IgD-negative memory B cell (primary cell): ENCODE data around the gene KCNMA1. TPM values are rescaled to one million over a fixed set of nuclear protein-coding genes. Genes with fewer than 3 reads are reported as not detected.

Source experiments
- H3K27ac Mint-ChIP-seq, 3 donors: one replicate each; pipeline ENCODE4 v1.8.0; 2020 to 2022; ENCODE audit warnings: mild to moderate bottlenecking in 3 of 3, mixed read lengths in 3 of 3, moderate library complexity in 1 of 3
- H3K27me3 Mint-ChIP-seq: one replicate; pipeline ENCODE4 v1.8.0; 2021; ENCODE audit warnings: mixed read lengths
- H3K36me3 Mint-ChIP-seq: one replicate; pipeline ENCODE4 v1.8.0; 2020; ENCODE audit warnings: mild to moderate bottlenecking, mixed read lengths
- H3K4me1 Mint-ChIP-seq, 3 donors: one replicate each; pipeline ENCODE4 v1.8.0; 2020 to 2022; ENCODE audit warnings: mixed read lengths in 3 of 3, mild to moderate bottlenecking in 1 of 3
- H3K4me3 Mint-ChIP-seq, 4 donors: one replicate each; pipeline ENCODE4 v1.8.0; 2020 to 2022; ENCODE audit warnings: mild to moderate bottlenecking in 4 of 4, mixed read lengths in 4 of 4, moderate library complexity in 3 of 4
- H3K9me3 Mint-ChIP-seq, 3 donors: one replicate each; pipeline ENCODE4 v1.8.0; 2020 to 2021; ENCODE audit warnings: mixed read lengths in 3 of 3, mild to moderate bottlenecking in 1 of 3
- polyA plus RNA-seq: library from polyadenylated mRNA; unstranded; fragments of 300-500 nt; fragmentation: Illumina TruSeq; gene quantifications from one replicate; pipeline ENCODE4 v1.2.3, GENCODE V29; 2021

The KCNMA1 gene
- polyA plus RNA-seq, 1 donor from 2014 or later, result 5.5 TPM

DNA sequence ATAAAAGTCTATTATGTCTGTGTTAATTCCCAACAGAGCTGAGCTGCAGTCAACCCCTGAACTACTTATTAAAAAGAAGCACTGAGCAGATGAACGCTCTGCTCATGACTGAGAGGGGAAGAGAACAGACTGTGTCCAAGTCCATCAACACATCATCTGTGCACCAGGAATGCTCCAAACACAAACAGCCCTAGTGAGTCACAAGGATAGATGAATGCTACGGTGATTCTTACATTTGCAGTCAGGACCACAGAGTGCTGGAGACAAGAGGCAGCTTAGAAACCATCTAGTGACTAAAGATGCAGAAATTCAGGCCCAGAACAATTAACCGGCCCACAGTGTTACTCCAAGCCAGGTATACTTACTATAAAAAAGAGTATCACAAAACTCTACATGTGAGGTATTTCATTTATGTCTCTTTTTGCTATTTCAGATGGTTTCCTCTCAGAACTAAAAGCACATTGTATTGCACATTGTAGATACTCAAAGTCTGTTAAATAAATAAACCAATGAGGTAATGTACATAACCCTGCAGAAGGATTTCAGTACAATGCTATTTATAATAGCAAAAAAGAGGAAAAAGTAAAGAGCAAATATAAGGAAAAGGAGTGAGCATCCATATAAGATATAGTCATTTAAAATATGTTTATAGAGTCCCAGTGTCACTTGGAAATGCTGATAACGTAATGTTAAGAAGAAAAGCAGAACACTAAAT, 159.2 kb downstream of the KCNMA1 start:
- no peaks in the 10 kb centered on the region for H3K4me1 Mint-ChIP-seq
- H3K27me3 Mint-ChIP-seq, result no peaks in the 10 kb centered on the region
- H3K27ac Mint-ChIP-seq, result no peak overlapping the region
- no peaks in the 10 kb centered on the region for H3K9me3 Mint-ChIP-seq
- H3K4me3 Mint-ChIP-seq, result no peak overlapping the region
- no peaks in the 10 kb centered on the region for H3K36me3 Mint-ChIP-seq

DNA sequence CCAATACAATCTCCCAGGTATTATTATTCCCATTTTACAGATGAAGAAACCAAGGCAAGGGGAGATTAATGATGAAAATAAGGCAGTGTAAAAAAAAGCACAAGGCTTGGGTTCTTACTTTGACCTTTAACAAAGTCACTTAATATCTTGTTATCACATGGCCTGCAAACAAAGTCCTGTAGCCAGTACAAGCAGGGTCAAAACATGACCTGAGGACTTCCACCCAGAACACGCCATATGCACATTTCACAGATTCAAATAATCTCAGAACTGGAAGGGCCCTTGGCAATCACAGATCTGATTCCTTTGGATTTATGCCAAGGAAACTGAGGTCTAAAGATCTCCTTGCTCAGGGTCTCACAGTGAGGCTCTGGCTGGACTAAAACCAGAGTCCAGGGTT, 162.1 kb downstream of the KCNMA1 start:
- Mint-ChIP-seq H3K9me3 (no peaks in the 10 kb centered on the region), H3K4me1 (no peaks in the 10 kb centered on the region), H3K27ac (no peak overlapping the region), H3K27me3 (no peaks in the 10 kb centered on the region), H3K36me3 (no peaks in the 10 kb centered on the region), H3K4me3 (no peak overlapping the region)

DNA sequence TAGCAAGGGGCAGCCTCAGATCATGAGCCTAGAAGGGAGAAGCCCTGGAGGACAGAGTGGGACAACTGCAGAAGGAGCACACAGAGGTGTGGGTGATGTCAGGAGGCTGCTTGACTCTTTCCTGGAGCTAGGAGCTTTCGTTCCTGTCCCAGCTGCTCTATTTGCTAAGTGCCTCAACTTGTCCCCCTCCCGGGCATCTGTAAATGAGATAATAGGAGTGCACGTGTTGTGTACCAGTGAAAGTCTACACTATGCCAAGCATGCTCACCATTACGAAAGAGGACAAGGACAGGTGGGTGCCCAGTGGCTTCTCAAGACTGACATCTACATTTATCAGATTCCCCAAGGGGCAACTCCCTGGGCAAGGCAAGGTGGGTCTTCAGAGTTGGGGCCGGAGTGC, 162.7 kb downstream of the KCNMA1 start:
- Mint-ChIP-seq H3K36me3 (no peaks in the 10 kb centered on the region), H3K4me1 (no peaks in the 10 kb centered on the region), H3K4me3 (no peak overlapping the region)

DNA sequence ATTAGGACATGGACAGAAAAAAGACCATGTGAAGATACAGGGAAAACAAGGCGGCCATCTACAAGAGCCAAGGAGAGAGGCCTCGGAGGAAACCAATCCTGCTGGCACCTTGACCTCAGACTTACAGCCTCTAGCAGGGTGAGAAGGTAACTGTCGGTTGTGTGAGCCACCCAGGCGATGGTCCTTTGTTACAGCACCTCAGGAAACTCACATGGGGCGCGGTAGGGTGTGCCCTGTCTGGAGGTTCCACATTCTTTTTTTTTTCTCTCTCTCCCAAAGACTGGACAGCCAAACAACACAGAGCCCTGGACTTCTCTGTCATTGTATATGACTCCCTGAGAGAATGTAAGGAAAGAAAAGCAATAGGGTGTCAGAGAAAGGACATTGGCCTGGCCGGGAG, 163.2 kb downstream of the KCNMA1 start:
- H3K4me3 Mint-ChIP-seq, result no peak overlapping the region
- no peak overlapping the region for H3K27ac Mint-ChIP-seq
- no peaks in the 10 kb centered on the region for H3K4me1 Mint-ChIP-seq
- no peaks in the 10 kb centered on the region for H3K27me3 Mint-ChIP-seq
- H3K9me3 Mint-ChIP-seq, result no peaks in the 10 kb centered on the region
- no peaks in the 10 kb centered on the region for H3K36me3 Mint-ChIP-seq

More for the DNA sequence above, 162.7 kb downstream of the KCNMA1 start:
- Mint-ChIP-seq H3K9me3 (no peaks in the 10 kb centered on the region), H3K27ac (no peak overlapping the region), H3K27me3 (no peaks in the 10 kb centered on the region)

DNA sequence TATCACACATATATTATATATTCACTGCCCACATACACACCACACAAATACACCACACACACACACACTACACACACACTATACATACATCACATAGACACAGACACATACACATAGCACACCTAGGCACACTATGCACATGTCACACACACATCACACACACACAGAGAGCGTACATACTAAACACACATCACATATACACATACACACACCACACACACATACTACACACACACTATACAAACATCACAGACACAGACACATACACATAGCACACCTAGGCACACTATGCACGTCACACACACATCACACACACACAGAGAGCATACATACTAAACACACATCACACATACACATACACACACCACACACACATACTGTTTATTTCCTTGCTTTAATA, 165.5 kb downstream of the KCNMA1 start:
- no peaks in the 10 kb centered on the region for H3K9me3 Mint-ChIP-seq
- no peaks in the 10 kb centered on the region for H3K36me3 Mint-ChIP-seq
- no peaks in the 10 kb centered on the region for H3K27me3 Mint-ChIP-seq
- no peaks in the 10 kb centered on the region for H3K4me1 Mint-ChIP-seq
- no peak overlapping the region for H3K4me3 Mint-ChIP-seq
- no peak overlapping the region for H3K27ac Mint-ChIP-seq

DNA sequence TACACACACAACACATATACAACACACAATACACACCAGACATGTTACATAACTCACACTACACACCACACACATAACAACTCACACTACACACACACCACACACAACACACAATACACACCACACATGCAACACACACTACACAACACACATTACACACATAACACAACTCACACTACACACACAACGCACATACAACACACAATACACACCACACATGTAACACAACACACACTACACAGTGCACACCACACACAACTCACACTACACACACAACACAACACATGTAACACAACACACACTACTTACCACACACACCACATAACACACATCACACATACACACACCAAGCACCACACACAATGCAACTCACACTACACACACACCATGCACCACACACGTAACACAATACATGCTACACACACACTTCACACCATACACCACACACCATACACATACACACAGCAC, 166.5 kb downstream of the KCNMA1 start:
- Mint-ChIP-seq H3K4me3 (no peak overlapping the region), H3K9me3 (no peaks in the 10 kb centered on the region), H3K36me3 (no peaks in the 10 kb centered on the region), H3K4me1 (no peaks in the 10 kb centered on the region), H3K27me3 (no peaks in the 10 kb centered on the region), H3K27ac (no peak overlapping the region)

DNA sequence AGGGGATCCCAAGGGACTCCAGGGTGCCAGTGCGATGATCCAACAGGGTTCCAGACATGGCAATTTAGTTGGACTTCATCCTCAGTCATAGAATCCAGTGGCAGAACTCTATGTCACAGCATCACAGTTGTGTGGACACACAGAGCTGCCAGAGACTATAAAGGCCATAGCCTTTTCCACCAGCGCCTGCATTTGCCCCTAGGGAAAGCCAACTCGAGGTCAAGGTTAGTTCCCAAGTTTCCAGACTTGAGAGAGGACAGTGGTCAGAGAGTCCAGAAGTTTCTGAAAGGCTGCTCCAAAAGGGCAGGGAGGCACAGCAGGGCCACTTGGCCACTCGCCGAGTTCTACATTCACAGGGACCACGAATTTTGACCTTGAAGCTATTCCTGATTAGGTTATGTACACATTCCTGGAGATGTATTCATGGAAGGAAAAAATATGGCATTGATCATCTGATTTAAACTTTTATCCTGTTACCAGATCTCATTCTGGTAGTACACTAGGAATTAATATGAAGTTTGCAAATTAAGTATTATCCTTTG, 170.1 kb downstream of the KCNMA1 start:
- Mint-ChIP-seq H3K9me3 (no peaks in the 10 kb centered on the region), H3K4me1 (no peaks in the 10 kb centered on the region), H3K36me3 (peaks cover 1% of the 10 kb centered on the region), H3K27ac (no peak overlapping the region), H3K27me3 (no peaks in the 10 kb centered on the region), H3K4me3 (no peak overlapping the region)

DNA sequence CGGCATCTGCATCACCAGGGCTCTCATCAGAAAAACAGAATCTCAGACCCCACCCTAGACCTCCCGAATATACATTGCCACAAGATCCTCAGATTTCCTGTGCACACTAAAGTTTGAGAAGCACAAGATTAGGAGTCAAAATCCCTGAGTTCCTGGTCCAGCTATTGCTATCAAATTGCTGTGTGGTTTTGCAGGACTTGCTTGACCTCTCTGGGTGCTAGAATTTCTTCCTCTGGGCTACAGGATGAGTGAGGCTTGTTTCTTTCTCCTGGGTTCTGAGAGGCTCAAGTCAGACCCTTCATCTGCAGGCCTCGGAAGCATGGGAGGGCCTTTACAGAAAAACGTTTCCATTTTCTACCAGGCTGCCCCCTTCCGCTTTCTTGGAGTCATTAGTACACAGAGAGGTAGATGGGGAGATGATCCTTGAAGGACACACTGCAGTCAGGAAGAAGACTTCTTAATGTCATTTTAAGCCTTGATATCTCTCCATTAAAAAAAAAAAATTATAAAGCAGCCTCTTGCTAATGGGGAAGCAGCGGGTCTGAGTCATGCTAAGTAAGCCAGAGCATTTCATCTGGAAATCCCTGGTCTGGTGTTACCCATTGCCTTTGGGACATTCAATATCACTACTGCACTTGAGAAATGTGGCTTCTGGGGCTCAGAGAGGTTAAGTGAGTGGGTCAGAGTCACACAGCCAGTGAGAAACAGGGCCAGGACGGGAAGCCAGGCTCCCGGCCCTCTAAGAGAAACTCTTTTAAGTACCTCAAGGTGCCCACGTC, 173.5 kb downstream of the KCNMA1 start:
- Mint-ChIP-seq H3K4me1 (peaks cover 0 to 3% (median 0%) of the 10 kb centered on the region in 3 donors), H3K27ac (no peak overlapping the region), H3K9me3 (no peaks in the 10 kb centered on the region), H3K36me3 (peaks cover 3% of the 10 kb centered on the region), H3K27me3 (no peaks in the 10 kb centered on the region), H3K4me3 (no peak overlapping the region)

DNA sequence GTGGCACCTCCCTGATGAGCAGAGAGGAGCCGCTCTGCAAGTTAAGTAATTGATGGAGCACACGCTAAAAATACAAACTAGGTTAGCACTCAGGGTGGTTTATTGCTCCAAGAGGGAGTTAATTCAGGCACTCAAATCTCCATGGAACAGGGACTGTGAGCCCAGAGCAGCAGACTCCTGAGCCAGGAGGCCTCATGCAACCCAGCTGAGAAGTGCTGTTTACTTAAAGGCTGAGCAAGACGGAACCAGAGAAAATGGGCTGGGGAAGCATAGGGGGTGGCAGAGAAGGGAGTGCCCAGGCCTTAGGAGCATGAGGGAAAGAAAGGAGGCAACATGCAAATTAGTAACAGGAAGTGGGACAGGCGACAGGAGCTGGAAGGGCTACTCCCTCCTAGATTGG, 174.1 kb downstream of the KCNMA1 start:
- Mint-ChIP-seq H3K4me3 (no peak overlapping the region), H3K27ac (no peak overlapping the region), H3K36me3 (peaks cover 3% of the 10 kb centered on the region), H3K4me1 (peaks cover 0 to 3% (median 0%) of the 10 kb centered on the region in 3 donors), H3K9me3 (no peaks in the 10 kb centered on the region), H3K27me3 (no peaks in the 10 kb centered on the region)

DNA sequence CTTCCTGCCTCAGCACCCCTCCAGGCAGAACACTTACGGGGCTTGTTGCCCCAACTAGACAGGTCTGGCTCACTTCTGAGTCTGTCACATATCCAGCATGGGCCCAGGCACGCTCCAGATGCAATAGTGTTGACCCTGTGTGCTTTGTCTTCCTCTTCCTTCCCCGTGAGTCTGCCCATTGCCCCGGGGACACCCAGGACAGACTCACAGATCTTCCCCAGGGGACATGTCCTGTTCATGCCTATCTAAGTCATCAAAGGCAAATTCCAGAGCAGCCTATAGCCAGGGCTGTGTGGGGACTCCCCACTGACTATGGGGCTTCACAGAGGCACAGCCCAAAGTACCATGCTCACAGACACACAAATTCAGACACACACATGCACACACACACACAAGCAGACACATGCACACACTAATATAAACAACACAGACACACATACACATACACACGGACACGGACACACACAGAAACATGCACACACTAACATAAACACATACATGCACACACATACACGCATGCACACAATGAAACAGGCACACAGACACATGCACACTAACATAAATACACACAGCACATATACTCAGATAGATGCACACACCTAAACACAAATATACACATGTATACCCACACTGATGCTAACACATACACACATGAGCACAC, 175.8 kb downstream of the KCNMA1 start:
- H3K9me3 Mint-ChIP-seq, result no peaks in the 10 kb centered on the region
- no peak overlapping the region for H3K27ac Mint-ChIP-seq
- H3K27me3 Mint-ChIP-seq, result no peaks in the 10 kb centered on the region
- peaks cover 3% of the 10 kb centered on the region for H3K36me3 Mint-ChIP-seq
- H3K4me1 Mint-ChIP-seq, result peaks cover 0 to 3% (median 0%) of the 10 kb centered on the region in 3 donors
- H3K4me3 Mint-ChIP-seq, result peak overlapping the region in 1 of 4 donors; percentile 0

DNA sequence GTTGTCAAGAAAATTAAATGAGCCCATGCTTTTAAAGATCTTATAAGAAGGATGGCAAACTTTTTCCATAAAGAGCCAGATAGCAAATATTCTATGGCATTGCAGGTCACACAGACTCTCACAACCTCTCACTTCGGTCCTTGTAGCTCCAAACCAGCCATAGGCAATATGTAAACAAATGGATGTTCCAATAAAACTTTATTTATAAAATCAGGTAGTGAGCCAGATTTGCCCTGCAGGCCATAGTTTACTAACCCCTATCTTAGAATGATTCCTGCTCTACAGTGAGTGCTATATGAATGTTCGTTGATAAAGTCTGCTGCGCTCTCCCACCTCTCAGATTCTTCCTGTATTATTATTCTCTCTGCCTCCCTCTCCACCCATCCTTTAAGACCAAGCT, 177.7 kb downstream of the KCNMA1 start:
- H3K27me3 Mint-ChIP-seq, result no peaks in the 10 kb centered on the region
- no peaks in the 10 kb centered on the region for H3K9me3 Mint-ChIP-seq
- no peak overlapping the region for H3K27ac Mint-ChIP-seq
- peaks cover 0 to 3% (median 0%) of the 10 kb centered on the region in 3 donors for H3K4me1 Mint-ChIP-seq
- H3K36me3 Mint-ChIP-seq, result peaks cover 2% of the 10 kb centered on the region
- no peak overlapping the region for H3K4me3 Mint-ChIP-seq

DNA sequence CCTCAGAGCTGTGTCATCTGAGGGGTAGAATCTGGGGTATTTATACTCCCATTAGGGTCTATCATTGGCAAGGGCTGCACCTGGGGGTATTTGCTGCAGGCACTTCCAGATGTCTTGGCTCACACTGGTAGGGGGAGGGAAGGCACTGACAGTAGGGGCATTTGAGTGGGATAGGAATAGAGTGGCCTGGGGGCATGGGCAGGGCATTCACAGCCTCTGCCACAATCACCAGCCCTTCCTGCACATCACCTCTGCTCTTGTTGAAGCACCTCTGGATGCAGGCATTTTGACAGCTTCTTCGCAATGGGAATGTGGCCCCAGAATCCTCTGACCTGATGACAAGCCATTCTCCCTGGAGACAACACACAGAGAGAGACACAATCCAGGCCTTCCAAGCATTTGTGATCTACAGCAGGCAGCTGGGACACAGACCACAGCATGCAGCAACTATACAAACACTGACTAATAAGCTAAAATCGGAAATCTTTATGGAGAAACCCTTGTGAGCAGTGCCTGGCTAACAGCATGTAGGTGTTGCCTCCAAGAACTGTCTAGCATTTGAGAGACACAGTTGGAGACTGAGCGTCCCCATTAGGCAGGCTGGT, 178.5 kb downstream of the KCNMA1 start:
- Mint-ChIP-seq H3K9me3 (no peaks in the 10 kb centered on the region), H3K4me1 (peaks cover 0 to 3% (median 0%) of the 10 kb centered on the region in 3 donors), H3K27me3 (no peaks in the 10 kb centered on the region), H3K4me3 (no peak overlapping the region), H3K27ac (peak overlapping the region in 1 of 3 donors; percentile 20), H3K36me3 (peaks cover 2% of the 10 kb centered on the region)

DNA sequence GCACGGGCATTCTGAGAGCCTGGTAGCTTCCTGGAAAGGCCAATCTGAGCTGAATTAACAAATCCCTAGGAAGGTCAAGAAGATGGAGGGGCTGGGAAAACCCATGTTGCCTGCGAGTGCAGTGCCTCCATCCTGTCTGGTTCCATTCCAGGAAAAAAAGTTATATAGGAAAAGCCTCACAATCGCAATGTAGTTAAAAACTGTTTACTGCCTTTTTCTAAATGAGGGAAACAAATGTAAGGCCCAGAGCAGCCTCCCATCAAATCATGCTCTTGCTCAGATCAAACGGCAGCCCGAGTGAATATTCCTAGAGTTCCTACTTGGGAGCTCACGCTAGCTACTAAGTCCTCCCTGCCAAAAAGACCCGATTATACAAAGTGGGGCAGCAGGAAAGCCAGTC, 179.9 kb downstream of the KCNMA1 start:
- Mint-ChIP-seq H3K4me3 (no peak overlapping the region), H3K27ac (no peak overlapping the region), H3K9me3 (no peaks in the 10 kb centered on the region), H3K27me3 (no peaks in the 10 kb centered on the region), H3K36me3 (peaks cover 2% of the 10 kb centered on the region), H3K4me1 (peaks cover 0 to 3% (median 0%) of the 10 kb centered on the region in 3 donors)

DNA sequence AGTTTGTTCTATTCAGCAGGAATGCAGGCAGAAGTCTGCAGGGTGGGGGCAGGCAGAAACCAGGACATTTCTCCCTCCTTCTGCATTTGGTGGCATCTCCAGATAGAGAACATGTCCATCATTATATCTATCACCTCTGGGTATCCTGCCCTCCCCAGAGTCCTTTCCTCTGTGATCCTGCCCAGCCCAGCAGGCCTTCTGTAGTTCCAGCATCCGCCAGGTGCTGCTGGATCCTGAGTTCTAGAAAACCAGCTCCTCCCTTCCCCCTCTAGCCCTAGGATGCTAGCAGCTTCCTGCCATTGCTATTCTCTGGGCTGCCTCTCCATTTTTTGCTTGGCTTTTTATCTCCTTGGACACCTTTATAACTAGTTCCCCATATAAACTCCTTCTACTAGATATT, 180.3 kb downstream of the KCNMA1 start:
- H3K27ac Mint-ChIP-seq, result no peak overlapping the region
- no peak overlapping the region for H3K4me3 Mint-ChIP-seq
- peaks cover 2% of the 10 kb centered on the region for H3K36me3 Mint-ChIP-seq
- H3K9me3 Mint-ChIP-seq, result no peaks in the 10 kb centered on the region
- no peaks in the 10 kb centered on the region for H3K27me3 Mint-ChIP-seq
- H3K4me1 Mint-ChIP-seq, result peaks cover 0 to 3% (median 0%) of the 10 kb centered on the region in 3 donors

DNA sequence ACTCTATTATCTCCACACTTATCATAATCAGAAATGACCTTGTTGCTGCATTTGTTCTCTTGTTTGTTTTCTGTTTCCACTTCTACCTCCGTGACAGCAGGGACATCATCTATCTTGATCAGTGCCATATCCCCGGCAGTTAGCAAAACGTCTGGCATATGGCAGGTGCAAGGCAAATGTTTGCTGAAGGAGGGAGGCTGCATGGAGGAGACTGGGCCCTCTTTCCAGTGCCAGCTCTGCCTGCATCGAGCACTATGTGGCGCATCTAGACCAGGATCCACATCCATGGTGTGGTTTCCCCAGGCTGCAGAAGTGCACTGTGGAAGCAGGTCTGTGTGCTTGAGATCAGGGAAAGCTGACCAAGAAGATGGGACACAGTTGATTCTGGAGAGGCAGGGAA, 181.2 kb downstream of the KCNMA1 start:
- Mint-ChIP-seq H3K36me3 (peaks cover 2% of the 10 kb centered on the region), H3K4me1 (no peaks in the 10 kb centered on the region), H3K9me3 (no peaks in the 10 kb centered on the region), H3K4me3 (no peak overlapping the region), H3K27me3 (no peaks in the 10 kb centered on the region), H3K27ac (no peak overlapping the region)
